ENCODE data around the gene CALB2. TPM values are rescaled to one million over a fixed set of nuclear protein-coding genes. Genes with fewer than 3 reads are reported as not detected.
A peak's percentile ranks its signal among the peaks of the same experiment; 100 is the strongest.

The CALB2 gene
- total and polyA plus RNA-seq, 2 donors from 2014 or later, result 1.4 TPM; not detected in 1

DNA sequence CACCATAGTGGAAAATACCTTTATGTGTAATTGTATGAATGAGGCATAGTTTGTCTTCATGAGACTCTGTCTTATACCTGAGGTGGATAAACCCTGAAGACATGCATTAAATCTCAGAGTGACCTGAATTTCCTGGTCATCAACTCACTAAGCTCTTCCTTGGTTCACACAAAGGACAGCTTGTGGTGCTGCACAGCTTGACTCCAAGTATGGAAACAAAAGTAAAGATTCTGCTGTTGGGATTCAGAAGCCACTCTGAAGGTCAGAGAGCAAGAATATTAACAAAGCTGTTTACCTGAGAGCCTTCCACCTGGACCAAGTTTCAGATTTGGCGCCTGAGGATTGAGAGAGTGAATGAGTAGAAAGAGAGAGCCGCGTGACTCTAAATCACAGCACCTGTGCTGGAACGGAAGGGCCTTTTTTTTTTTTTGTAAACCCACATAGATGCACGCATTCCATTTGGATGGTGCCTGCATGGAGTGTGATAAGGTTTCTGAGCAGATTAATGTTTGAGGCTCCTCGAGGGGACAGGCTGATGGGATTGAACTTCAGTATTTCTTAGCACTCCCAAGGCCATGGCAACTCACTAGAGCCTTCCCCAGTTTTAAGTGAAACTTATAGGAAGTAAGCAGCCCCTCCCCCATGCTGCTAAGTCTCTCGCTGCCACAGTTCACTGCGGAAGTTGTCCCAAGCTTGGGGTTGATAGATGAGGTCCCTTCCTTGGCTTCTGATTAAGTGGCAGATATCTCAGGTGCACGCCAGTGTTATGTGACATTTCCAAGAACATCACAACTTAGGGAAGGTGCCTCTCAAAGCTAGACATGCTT, 28.7 kb downstream of the CALB2 start:
- Histone ChIP-seq H3K27me3 (ENCODE audit: control insufficient read depth, insufficient read depth, low read length) (no peaks in the 10 kb centered on the region), H3K4me1 (ENCODE audit: control insufficient read depth in 2 of 3, insufficient read depth in 2 of 3, low read depth in 1 of 3, low read length in 3 of 3) (no peaks in the 10 kb centered on the region), H3K27ac (ENCODE audit: low read depth in 2 of 2, low read length in 2 of 2) (no peak overlapping the region), H3K9ac (ENCODE audit: low read length in 3 of 3) (no peak overlapping the region), H3K36me3 (ENCODE audit: control insufficient read depth in 2 of 3, insufficient read depth in 3 of 3, low read length in 3 of 3) (no peaks in the 10 kb centered on the region), H3K9me3 (ENCODE audit: control insufficient read depth in 2 of 3, insufficient read depth in 1 of 3, low read length in 3 of 3) (no peaks in the 10 kb centered on the region), H3K4me3 (ENCODE audit: low read length in 3 of 3) (no peak overlapping the region)
- no peak for TF ChIP-seq CTCF (IDR thresholded peaks at IDR 0.05; ENCODE audit: borderline replicate concordance, extremely low read depth, insufficient read depth)
- FAIRE-seq, result no peak
- intact Hi-C loops (cut with DNase I), result no loop called here
- peak in 1 of 5 donors; percentile 9 for DNase-seq

DNA sequence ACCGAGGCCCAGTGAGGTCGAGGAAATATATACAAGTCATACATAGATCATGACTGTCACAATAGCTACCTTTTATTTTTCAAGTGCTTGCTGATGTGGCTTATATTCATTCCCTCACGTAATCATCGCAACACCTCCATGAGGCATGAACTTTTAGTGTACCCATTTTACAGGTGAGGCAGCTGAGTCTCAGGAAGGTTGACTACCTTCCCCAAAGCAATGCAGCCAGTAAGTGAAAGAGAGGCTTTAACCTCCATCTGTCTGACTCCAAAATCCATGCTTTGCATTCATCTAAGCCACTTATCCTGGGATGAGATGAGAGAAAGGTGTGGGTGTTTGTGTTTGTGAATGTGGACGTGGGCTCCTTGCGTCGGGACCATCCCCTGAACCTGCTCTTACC, 30.8 kb downstream of the CALB2 start:
- Histone ChIP-seq H3K27ac (ENCODE audit: low read depth in 2 of 2, low read length in 2 of 2) (no peak overlapping the region), H3K9me3 (ENCODE audit: control insufficient read depth in 2 of 3, insufficient read depth in 1 of 3, low read length in 3 of 3) (no peaks in the 10 kb centered on the region), H3K36me3 (ENCODE audit: control insufficient read depth in 2 of 3, insufficient read depth in 3 of 3, low read length in 3 of 3) (no peaks in the 10 kb centered on the region), H3K27me3 (ENCODE audit: control insufficient read depth, insufficient read depth, low read length) (no peaks in the 10 kb centered on the region), H3K9ac (ENCODE audit: low read length in 3 of 3) (no peak overlapping the region), H3K4me3 (ENCODE audit: low read length in 3 of 3) (no peak overlapping the region), H3K4me1 (ENCODE audit: control insufficient read depth in 2 of 3, insufficient read depth in 2 of 3, low read depth in 1 of 3, low read length in 3 of 3) (no peaks in the 10 kb centered on the region)
- DNase-seq (no peak), FAIRE-seq (no peak)
- intact Hi-C loops (cut with DNase I), result no loop called here
- no peak for TF ChIP-seq CTCF (IDR thresholded peaks at IDR 0.05; ENCODE audit: borderline replicate concordance, extremely low read depth, insufficient read depth)

- FAIRE-seq (no peak), DNase-seq (peak in 4 of 5 donors; percentile 39 to 58 (median 50))
- H3K36me3 ChIP-seq (ENCODE audit: control insufficient read depth in 2 of 3, insufficient read depth in 3 of 3, low read length in 3 of 3), result no peaks in the 10 kb centered on the region
- no peaks in the 10 kb centered on the region for H3K27me3 ChIP-seq (ENCODE audit: control insufficient read depth, insufficient read depth, low read length)
- no peak for TF ChIP-seq CTCF (IDR thresholded peaks at IDR 0.05; ENCODE audit: borderline replicate concordance, extremely low read depth, insufficient read depth)
- no peak overlapping the region for H3K9ac ChIP-seq (ENCODE audit: low read length in 3 of 3)
- intact Hi-C loops (cut with DNase I), result no loop called here
- H3K9me3 ChIP-seq (ENCODE audit: control insufficient read depth in 2 of 3, insufficient read depth in 1 of 3, low read length in 3 of 3), result no peaks in the 10 kb centered on the region
- no peak overlapping the region for H3K4me3 ChIP-seq (ENCODE audit: low read length in 3 of 3)
- no peaks in the 10 kb centered on the region for H3K4me1 ChIP-seq (ENCODE audit: control insufficient read depth in 2 of 3, insufficient read depth in 2 of 3, low read depth in 1 of 3, low read length in 3 of 3)
- no peak overlapping the region for H3K27ac ChIP-seq (ENCODE audit: low read depth in 2 of 2, low read length in 2 of 2)
These were observed 38.1 kb downstream of the CALB2 start for GRCh38 chr16:71396594-71396993.

Measured in kidney (tissue), 14 donors.